GM19395 (cell line): Measurements from ENCODE around the gene TMIE.

ENCODE experiments used
- ATAC-seq: cut with Tn5 transposase; IDR thresholded peaks from one replicate; pipeline ENCODE4 v1.9.1; 2021; ENCODE audit warnings: mild to moderate bottlenecking, moderate library complexity; ENCODE audit not compliant: unreplicated experiment

Gene TMIE

GRCh38 chr3:46706771-46707582, 5.8 kb downstream of the TMIE start:
- no peak for ATAC-seq

- no peak for ATAC-seq
Measured at GRCh38 chr3:46707601-46708011, 6.4 kb downstream of the TMIE start.

DNA sequence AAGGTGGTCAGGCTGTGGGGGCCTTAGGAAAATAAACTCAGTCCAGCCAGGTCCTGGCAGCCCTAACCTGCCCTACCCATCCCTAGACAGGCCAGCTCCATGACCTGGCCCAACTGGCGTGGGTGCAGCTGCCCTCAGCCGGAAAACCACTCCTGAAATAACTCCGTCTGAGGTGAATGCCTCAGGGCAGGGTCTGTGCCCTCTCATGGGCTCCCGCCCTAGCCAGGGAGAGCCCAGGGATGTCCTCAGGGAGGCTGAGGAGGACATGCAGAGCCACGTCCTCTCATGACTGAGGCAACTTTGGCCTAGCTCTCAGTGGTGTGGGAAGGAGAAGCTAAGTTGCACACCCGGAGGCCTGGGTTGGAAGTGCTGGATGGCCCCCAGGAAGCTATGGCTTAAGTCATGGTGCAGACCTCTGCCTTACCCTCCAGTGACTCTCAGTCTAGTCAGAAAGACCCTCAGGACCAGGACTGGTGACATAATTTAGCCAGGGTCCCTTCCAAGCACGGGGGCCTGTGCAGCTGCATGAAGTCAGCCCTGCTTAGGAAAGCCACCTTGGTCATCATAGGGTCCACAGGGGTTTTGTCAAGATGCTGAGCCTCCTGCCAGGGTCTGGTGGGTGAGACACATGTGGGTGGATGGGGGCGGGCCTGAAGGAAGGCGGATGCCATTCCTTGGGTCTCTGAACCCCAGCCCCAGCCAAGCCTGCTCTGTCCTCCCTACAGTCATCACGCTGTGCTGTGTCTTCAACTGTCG, 7.4 kb downstream of the TMIE start:
- ATAC-seq, result no peak

GRCh38 chr3:46709157-46709654, 8.0 kb downstream of the TMIE start:
- no peak for ATAC-seq

DNA sequence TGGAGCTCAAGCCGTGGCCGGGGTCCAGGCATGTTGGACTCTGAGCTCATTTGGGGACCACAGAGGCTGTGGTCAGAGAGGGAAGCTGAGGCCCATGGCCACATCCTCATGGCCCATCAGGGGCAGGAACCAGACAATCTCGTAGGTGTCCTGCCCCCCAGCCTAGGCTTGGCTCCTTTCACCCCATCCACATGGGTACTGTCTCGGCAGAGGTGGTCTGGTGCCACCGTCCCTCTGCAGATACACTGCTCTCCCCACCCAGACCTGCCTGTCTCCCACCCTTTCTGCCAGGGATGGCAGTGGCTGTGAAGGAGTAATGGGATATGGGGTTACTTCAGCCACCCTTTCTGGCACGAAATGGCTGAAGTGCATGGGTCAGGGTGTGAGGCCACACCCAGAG, 8.5 kb downstream of the TMIE start:
- ATAC-seq, result no peak

DNA sequence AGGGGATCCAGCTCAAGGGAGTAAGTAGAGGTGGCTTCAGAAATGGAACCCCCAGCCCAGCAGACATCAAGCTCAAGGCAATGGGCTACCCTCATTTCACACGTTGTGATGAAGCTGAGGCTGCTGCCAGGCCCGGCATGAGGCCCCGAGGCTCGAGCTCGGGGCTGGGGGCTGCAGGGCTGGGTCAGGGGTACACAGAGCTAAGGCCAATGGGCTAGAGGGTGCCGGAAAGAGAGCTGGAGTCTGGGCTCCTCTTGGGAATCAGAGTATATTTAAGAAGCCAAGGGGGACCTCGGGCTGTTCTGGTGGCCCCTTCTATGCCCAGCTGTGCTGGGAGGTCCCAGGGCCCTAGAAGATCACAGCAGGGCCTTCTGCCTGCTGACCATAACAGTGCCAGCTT, 9.0 kb downstream of the TMIE start:
- no peak for ATAC-seq

GRCh38 chr3:46710671-46711295, 9.6 kb downstream of the TMIE start:
- ATAC-seq, result no peak

GRCh38 chr3:46711305-46711704, 10.1 kb downstream of the TMIE start:
- no peak for ATAC-seq

DNA sequence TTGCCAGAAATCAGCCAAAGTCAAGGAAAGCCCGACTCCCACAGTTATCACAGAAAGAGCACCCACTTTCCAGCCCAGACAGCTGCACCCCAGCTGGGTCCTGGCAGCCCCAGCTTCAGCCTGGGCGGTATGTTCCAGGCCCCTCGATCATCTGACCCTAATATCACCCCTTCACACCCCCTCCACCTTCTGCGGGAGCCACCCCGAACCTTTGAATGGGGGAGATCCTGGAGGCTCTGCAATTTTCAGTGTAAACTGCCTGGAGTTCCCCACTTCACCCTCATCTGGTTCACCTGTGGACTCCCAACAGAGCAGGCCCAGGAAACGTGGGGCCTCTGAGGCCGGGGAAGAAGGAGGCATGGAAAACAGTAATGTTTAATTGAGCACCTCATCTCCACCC, 10.6 kb downstream of the TMIE start:
- ATAC-seq, result no peak

DNA sequence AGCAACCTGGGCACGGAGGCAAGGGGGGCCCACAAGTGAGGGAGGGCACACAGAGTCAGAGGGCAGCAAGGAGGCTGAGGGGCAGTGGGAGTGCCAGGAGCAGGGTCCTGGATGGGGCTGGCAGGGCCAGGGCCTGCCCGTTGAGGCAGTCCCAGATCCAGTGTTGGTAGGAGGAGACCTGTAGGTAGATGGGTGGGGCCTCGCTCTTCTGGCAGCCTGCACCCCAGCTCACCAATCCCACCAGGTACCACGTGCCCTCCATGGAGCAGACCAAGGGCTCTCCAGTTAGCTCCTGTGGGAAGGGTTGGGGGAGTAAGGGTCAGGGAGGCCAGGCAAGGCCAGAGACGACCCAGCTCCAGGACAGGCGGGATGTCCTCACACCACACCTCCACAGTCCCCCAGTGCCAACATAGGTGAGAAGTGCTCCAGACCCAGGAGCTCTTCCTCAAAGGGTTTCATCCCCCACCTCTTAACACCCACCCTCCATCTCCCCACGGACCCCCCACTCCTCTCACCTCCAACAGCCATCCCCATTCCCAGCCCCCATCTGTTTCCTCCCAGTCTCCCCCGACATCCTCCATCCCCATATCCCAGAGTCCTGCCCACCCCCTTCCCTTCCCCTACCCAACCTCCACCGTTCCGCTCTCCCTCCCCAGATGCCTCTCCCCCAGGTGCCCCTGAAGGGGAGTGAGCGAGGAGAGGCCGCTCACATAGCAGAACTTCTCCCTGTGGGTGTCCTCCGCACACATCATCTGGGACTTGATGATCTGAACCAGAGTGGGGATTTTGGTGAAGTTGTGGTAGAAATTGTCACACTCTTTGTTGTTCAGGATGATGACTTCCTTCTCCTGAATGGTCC, 11.2 kb downstream of the TMIE start:
- no peak for ATAC-seq

DNA sequence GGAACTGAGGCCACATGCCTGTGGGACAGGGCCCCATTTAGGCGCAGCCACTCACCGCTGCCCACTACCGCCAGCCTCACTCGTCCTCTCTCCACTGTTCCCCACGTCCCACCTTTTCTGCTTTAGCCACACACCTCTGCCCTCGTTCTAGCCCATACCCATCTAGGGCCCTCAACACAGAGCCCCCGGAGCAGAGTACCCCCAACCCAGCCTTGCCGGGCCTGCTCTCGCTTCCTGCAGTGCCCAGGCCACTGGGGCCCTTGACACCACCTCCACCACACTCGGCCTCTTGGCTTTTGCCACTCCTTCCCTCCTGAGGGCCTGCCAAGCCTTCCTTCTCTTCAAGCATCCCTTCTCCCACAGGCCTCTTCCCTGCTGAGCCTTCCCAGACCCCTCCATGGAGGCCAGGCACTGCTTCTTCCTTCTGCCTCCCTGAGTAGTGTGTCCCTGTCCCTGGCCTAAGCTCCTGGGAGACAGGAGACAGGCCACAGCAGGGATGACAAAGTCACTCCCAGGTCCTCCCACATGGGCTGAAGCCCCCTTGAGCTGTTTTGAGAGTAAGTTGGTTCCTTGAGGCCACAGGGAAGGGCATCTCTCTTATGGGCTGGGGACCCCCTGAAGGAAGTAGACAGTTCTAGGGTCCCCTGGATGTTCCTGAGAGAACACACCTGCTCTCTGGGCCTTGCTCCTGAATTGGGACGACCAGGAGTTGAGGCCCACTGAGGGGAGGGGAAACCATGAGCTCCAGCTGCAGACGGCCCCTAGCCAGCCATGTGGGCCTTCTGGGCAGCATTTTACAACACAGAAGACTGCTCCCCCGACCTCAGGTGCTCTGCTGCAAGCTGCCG, 12.1 kb downstream of the TMIE start:
- ATAC-seq, result no peak

- ATAC-seq, result no peak
Measured at GRCh38 chr3:46713898-46714552, 12.8 kb downstream of the TMIE start.

GRCh38 chr3:46714728-46715506, 13.7 kb downstream of the TMIE start:
- no peak for ATAC-seq

DNA sequence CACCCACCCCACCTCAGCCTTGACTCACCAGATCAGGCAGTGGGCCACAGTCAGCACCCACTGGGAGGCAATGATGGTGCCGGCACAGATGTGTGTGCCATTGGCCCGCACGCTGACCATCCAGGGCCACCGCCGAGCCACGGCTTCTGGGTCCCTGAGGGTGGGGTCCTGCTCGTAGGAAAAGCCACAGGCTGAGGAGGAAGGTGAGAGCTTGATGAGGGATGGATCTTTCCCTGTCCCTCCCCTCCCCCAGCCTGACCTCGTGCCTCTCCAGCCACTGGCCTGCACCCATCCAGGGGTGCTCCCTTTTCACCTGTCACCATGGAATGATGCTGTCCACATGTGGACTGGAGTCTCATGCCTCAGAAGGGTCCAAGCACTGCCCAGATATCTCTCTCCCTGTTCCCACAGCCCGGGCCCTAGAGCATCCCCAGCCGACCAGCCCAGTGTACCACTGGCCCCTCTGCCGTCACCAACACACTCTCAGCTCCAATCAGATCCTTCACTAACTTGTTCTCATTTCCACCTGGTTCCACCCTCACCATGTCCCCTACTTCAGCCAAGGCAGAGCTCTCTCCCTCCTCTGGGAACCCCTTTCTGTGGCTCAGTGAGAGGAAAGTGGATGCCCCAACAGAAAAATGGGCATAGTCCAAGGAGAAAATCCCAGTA, 14.4 kb downstream of the TMIE start:
- ATAC-seq, result no peak

DNA sequence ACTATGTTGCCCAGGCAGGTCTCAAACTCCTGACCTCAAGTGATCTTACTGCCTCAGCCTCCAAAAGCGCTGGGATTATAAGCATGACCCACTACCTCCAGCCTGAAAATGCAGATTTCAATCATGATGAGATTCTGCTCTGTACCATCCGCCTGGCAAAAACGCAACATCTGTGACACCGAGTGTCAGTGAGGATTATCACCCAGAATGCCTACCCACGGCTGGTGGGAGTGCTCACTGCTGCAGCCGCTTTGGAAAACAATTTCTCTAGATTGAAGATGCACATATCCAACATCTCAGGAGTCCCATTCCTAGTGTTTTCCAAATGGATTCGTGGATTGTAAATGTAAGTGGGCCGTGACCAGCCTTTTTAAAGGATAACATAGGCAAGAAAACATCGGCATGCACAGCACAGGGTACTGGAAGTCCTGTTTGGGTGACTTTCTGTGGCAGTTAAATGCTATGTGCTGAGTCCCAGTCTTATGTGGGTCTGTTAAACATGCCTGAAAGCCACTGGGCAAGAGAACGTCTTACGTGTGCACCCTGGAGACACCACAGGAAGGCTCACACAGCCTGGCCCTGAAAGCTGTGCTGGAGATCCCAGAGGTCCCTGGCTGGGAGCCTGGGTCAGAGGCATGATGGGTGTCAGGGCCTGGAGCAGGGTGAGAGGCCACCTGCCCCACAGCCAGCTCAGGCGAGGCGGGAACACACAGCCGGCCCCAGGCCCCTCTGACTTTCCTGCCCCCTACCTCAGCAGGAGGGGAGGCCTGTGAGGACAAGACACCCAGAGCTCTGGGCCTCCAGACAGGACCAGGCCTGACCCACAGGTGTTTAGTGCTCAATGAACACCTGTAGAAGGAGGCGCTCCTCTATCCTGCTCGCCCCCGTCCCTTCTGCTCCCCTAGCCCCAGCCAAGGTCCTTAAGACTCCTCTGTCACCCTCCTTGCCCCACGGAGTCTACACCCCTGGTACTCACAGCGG, 15.6 kb downstream of the TMIE start:
- no peak for ATAC-seq

DNA sequence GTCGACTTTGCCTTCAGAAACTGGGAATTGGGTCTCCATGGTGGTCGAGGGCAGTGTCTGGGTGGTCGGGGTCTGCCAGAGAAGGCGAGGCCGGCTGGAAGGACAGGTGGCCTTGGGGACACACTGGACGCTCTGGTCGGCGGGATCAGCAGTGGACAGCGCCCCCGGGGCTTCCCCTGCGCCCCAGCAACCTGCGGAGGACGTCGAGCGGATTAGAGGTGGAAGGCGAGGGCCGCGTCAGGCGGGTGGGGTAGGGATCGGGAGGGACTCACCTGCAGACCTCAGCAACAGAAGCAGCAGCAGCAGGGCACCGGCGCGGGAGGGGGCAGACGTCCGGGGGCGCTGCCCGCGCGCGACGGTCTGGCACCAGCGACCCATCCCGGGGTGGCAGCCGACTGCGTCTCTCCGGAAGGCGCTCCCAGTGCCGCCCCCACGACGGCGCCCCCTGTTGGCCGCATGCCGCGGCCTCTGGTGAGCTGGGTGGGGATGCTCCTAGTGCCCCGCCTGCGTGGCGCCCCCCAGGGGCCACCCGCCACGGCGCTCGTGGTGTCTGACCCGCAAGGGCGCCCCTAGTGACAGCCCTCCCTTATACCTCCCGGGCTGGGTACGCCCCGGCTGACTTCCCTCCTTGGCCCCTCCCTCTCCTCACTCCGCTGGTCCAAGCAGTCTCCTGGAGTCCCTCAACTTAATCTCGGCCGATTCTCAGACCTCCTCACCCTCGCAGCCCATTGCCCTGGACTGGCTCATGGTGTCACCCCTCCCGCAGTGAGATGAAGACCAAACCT, 16.4 kb downstream of the TMIE start, which contains the start of gene PRSS50:
Gene PRSS50 (minus strand): TSS at position 423 of the 785 bp plus-strand sequence. CDS start 45 bp downstream, at position 378.
- ATAC-seq, result no peak
